ENCODE results near the gene ALDH7A1.

GRCh38 chr5:126628102-126628501, 33.1 kb upstream of the ALDH7A1 start:
- TF ChIP-seq CTCF (IDR thresholded peaks at IDR 0.05; ENCODE audit: insufficient read depth, low read length, poor library complexity, severe bottlenecking) (no peak), EZH2phosphoT487 (conservative IDR thresholded peaks at IDR 0.05; ENCODE audit: low read length) (no peak)
